Epidermal melanocyte (primary cell): ENCODE results near the gene OR9G4.

Source experiments
- DNase-seq: peaks from one replicate; pipeline ENCODE4 v3.0.0; 2011; ENCODE audit warnings: low spot score; ENCODE audit not compliant: insufficient read length

Gene OR9G4

DNA sequence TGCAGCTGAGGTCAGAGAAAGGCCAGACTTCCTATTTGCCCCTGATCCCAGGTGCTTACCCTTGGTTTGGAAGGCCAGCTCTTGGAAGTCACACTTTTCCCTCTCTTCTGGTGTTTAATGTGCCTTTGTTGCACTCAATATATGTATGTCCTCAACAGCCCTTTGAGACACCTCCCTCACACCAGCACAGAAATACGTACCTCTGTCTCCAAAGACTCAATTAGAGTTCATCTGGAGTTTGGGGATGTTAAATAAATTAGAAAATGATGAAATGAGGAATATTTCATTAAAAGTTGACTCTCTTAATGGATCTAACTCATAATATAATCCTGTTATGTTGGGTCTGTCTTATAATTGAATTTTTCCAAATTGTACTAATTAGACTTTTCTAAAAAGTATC is at the start of gene OR9G4:
Gene OR9G4, minus strand, starts transcription at position 101 of the 400 bp plus-strand sequence. CDS start 4,931 bp downstream, outside the sequence.
- DNase-seq = no peak

DNA sequence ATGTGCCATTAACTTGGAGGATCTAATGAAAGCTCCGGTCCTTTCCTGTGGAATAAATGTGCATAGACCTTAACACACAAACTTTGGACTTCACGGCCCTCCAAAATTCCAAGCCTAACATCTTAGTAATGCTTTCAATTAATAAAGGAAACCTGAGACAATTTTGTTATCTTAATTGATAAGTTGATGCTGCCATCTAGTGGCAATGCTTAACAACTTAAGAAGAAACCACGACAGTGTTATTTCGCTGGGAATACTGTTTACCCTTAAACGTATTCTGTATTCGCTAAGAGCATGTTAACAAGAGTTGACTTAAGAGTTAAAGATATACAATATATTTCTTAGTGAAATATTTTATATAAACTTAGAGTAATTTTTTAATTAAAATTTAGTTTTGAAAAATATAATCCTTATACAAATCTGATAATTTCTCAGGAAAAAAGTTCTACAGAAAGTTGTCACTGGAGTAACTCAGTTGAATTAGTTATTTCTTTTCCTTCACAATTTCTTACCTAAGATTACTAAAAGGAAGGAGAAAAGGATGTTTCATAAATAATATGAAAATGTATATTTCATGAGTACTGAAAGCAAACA is 35.0 kb upstream of the OR9G4 start:
- DNase-seq = no peak

DNA sequence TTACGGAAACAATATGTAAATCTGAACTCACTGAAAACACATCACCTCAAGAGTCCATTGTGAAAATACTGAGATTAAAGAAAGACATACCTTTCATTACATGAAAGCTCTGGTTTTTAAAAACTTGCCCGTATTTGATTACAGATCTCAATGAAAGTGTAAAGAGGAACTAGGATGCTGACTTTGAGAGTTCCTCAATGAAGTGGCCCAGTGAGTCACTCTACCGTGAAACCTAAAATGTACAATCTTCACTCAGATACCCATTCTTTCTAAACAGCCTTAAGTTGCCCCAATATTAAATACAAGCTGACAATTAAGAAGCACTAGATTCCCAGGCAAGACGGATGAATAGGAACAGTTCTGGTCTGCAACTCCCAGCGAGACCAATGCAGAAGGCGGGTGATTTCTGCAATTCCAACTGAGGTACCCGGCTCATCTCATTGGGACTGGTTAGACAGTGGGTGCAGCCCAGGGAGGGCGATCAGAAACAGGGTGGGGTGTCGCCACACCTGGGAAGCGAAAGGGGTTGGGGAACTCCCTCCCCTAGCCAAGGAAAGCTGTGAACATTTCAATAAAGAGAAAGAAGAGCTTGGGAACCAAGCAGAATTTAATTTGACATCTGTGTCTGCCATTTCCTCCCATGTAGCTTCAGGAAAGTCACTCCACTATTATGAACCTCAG is 33.8 kb upstream of the OR9G4 start:
- no peak for DNase-seq

DNA sequence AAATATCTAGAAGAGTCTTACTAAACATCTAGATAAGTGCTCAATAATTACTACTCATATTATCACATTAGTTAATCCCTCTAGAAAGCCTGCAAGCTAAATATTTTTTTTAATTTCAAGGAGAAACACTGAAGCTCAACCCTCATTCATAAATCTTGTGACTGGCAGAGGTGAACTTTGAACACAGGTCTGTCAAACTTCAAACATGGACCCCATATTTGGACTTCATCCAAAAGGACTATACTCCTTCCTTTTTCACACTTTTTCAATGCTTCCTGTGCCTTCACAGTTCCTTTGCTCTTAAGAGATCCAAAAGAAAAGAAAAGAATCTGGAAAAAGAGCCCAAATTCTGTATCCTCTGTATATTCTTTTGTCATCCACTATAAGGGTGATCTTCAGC is 28.3 kb upstream of the OR9G4 start:
- no peak for DNase-seq

DNA sequence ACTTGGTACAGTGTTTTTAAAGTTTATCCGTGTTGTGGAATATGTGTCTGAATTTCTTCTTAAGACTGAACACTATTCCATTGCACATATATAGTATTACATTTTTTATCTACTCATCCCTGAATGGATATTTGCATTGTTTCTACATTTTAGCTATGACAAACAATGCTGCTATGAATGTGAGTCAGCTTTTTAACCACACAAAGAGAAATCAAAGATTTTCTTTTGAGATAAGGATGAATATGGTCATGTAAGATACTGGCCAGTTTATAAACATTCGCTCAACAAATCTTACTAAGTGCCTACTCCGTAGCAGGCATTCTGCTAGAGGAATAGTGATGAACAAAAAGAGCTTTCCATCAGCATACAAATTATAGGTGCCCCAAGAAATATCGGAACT is 16.5 kb upstream of the OR9G4 start:
- DNase-seq = no peak

DNA sequence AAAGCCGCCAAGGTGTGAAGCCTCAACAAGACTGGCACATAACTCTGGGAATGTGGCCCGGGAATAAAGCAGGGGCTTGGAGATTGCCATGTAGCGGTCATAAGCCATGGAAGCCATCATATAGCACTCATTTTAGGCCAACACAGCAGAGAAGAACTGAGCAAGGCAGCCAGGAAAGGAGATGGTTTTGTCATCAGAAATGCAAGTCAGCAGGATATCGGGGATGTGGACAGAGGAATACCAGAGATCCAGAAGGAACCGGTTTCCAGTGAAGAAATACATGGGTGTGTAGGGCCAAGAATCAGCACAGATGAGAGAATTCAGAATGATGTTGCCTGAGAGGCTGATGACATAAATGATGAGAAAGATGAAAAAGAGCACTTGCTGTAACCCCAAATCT is 3.0 kb upstream of the OR9G4 start:
- no peak for DNase-seq

DNA sequence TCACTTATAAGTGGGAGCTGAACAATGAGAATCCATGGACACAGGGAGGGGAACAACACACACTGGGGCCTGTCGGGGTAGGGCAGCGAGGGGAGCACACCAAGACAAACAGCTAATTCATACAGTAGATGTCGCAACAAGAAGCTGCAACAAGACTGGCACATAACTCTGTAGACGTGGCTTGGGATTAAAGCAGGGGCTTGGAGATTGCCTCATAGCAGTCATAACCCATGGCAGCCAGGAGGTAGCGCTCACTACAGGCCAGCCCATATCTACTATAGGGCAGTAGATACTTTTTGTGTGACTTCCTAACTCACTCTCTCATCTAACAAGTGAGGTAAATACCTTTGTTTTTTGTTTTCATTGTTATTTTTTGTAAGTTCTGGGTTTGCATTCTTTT is 1.7 kb upstream of the OR9G4 start:
- no peak for DNase-seq

DNA sequence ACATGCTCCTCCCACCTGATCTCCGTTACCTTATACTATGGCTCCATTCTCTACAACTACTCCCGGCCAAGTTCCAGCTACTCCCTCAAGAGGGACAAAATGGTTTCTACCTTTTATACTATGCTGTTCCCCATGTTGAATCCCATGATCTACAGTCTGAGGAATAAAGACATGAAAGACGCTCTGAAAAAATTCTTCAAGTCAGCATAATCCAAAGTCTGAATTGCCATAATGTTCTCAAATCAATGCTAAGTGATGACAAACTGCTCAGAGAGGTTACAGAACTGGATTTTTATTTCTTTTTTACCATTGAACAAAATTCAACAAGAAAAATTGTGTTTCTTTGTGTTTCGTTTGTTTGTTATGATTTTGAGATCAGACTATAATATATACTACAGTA is 7.6 kb downstream of the OR9G4 start:
- DNase-seq = no peak

DNA sequence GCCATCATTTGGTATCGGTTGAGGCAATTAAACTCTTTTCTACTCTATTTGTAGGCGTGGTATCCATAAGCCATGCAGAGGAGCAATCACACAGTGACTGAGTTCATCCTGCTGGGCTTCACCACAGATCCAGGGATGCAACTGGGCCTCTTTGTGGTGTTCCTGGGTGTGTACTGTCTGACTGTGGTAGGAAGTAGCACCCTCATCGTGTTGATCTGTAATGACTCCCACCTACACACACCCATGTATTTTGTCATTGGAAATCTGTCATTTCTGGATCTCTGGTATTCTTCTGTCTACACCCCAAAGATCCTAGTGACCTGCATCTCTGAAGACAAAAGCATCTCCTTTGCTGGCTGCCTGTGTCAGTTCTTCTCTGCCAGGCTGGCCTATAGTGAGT is 8.4 kb downstream of the OR9G4 start:
- DNase-seq = no peak

DNA sequence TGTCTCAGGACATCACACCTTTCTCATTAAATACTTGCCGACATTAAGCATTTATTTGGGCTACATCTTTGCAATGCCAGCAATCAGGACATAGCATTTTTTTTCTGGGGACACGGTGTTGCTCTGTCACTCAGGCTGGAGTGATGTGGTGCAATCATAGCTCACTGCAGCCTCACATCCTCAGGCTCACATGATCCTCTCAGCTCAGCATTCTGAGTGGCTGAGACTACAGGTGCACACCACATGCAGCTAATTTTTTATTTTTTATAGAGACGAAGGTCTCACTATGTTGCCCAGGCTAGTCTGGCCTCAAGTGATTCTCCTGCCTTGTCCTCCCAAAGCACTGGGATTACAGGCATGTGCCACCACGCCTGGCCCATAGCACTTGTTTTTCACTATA is 28.0 kb downstream of the OR9G4 start:
- no peak for DNase-seq

DNA sequence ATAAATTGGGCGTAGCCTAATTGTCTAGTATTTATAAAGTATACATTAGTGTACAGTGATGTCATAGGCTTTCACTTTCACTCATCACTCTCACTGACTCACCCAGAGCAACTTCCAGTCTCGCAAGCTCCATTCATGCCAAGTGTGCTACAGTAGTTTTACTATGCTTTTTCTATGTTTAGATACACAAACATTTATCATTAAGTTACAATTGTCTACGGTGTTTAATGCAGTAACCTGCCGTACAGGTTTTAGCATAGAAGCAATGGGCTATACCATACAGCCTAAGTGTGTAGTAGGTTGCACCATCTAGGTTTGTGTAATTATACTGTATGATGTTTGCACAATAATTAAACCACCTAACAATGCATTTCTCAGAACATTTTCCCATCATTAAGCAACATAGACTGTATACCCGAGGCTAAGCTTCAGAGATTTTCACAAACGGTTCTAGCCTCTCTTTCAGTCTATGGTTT is 32.1 kb downstream of the OR9G4 start:
- DNase-seq = no peak

DNA sequence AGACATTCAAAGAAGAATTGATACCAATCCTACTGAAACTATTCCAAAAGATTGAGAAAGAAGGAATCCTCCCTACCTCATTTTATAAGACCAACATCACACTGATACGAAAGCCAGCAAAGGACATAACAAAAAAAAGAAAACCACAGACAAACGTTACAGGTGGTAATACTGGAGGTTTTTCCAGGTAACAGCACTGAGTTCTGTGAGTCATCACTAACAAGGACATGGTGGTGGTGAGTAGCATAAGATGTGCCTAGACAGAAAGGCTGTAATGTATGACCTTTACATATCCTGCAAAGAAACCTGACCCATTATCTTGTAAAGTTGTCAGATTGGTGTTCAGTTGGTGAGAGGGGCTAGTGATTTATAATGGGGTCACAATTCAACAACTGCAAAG is 34.3 kb downstream of the OR9G4 start:
- DNase-seq = no peak

DNA sequence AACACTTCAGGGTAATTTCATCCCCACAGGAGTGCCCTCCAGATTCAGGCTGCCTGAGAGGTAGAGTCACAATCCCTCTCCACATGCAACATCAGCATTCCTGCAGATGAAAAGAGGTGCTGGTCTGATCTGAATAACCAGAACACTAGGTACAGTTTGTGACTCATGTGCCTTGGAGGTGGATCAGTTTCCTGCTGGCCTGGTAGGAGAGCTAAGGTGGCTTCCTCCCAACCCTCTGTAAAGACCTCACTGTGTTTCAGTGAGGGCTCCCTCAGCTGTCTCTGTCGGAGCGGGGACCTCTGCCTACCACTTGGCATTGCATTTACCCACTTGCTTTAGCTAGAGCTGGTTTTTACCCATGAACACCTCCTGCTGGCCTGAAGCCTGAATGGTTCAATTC is 42.0 kb downstream of the OR9G4 start:
- DNase-seq = no peak

DNA sequence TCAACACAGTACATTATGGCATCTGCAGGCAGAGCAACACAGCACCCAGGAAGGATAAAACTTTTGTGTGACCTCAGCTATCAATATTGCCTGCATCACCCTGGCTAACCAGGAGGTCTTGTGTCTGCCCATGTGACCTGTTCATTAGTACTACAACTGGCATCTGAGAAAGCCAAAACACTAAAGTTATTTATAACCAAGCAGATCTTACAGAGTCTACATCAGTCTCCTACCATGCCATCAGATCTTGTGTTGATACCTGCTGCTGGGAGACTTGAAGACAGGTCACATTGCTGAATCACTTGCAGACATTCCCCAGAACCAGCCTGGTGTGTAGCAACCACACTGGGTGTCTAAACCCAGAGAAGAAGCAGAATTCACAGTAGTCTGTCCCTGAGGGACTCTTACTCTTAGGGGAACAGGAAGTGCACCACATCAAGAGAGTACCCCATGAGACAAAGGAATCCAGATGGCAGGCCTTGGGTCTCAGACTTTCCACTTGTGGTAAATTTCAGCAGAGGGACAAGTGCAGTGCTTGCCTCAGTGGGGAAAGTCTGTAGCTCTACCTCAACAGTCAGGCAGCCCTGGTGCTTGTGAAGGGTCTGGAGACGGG is 42.6 kb downstream of the OR9G4 start:
- no peak for DNase-seq

DNA sequence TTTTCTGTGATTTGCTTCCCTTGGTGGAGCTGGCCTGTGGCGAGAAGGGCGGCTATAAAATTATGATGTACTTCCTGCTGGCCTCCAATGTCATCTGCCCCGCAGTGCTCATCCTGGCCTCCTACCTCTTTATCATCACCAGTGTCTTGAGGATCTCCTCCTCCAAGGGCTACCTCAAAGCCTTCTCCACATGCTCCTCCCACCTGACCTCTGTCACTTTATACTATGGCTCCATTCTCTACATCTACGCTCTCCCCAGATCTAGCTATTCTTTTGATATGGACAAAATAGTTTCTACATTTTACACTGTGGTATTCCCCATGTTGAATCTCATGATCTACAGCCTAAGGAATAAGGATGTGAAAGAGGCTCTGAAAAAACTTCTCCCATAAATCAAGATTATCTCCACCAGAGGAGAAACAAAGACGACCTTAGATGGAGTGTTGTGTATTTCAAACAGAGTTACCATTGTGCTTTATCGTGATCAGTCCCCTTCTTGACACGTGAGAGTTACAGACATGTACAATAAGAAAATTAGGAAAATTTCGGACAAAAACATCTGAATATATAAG is 47.5 kb downstream of the OR9G4 start:
- DNase-seq = peak; percentile 28

DNA sequence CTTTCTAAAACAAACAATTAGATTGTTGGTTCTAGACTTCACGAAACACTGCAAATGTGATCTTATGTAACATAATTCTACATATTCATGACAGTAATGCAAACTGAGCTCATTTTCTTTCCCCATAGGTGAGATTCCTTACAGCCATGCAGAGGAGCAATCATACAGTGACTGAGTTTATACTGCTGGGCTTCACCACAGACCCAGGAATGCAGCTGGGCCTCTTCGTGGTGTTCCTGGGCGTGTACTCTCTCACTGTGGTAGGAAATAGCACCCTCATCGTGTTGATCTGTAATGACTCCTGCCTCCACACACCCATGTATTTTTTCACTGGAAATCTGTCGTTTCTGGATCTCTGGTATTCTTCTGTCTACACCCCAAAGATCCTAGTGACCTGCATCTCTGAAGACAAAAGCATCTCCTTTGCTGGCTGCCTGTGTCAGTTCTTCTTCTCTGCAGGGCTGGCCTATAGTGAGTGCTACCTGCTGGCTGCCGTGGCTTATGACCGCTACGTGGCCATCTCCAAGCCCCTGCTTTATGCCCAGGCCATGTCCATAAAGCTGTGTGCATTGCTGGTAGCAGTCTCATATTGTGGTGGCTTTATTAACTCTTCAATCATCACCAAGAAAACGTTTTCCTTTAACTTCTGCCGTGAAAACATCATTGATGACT is 48.1 kb downstream of the OR9G4 start:
- no peak for DNase-seq

DNA sequence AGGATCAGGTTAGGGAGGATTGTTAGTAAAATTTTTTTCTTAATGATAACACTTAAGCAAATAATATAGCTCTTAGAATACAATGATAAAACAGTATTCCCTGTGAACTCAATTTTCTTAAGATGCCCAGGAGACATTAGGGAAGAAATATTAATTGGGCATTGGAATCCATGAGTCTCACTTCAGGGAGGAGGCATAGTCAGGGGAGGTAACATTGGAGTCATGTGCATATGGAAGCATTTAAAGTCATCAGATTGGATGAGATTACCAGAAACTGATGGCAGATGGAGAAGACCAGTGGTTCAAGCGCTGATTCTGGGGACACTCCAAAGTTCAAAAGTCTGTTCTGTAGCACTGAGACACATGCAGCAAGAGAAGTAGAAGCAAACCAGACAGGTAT is 49.7 kb downstream of the OR9G4 start, which contains the start of gene OR9G1:
Gene OR9G1, plus strand, starts transcription at position 301 of the 400 bp plus-strand sequence. CDS start 1,293 bp downstream, outside the sequence.
- no peak for DNase-seq

DNA sequence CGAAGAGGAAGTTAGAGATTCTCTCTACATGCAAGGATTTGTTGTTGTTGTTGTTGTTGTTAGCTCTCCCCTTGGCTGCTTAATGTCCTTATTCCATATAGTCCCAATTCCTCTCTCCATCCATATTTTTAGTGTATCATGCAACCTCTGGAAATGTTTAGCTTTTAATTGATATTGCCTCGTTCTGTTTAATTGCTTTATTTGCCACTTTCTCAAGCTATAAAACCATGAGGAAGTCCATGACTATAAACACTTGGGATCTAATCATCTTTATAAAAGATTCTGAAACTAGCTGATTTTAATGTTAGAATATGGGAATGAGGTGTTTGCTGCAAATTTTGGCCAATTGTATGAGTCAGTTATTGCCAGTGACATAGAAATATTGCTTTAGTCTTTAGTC is 55.1 kb downstream of the OR9G4 start:
- DNase-seq = no peak
